OCI-LY1 (cell line): ENCODE results near the gene UTF1.

Experiments
- CTCF ChIP-seq: fragments of 200-600 bp; sonication (generic), shearing (Covaris generic); IDR thresholded peaks from 2 replicates; pipeline ENCODE4 v1.5.1; 2017; ENCODE audit warnings: mild to moderate bottlenecking, antibody characterized with exemption, low read length, moderate library complexity, mixed read lengths
- EZH2 ChIP-seq: fragments of 200-600 bp; sonication (generic), shearing (Covaris generic); IDR thresholded peaks from 2 replicates; pipeline ENCODE4 v1.8.0; 2017; ENCODE audit warnings: borderline replicate concordance, mixed run types, mild to moderate bottlenecking, antibody characterized with exemption, low read length, moderate library complexity, mixed read lengths

GRCh38 chr10:133214468-133215410 is 15.3 kb upstream of the UTF1 start:
- TF ChIP-seq CTCF (no peak), EZH2 (no peak)
